ENCODE results near the gene DMPK. TPM values are rescaled to one million over a fixed set of nuclear protein-coding genes. Genes with fewer than 3 reads are reported as not detected.

Gene DMPK
- total and polyA plus RNA-seq, 9 of the 15 experiments (the other 6 are each of a cell fraction or from before 2014, with no cell fraction given) = 0.24 to 31.3 (median 7.3) TPM

- no peak for TF ChIP-seq TRIM24 (IDR thresholded peaks at IDR 0.05)
- peak; percentile 99 for TF ChIP-seq PKNOX1 (IDR thresholded peaks at IDR 0.05)
- TF ChIP-seq GABPA (tag; conservative IDR thresholded peaks at IDR 0.05; ENCODE audit: low read depth) = peak; percentile 98
- peak; percentile 75 to 97 (median 93) for TF ChIP-seq YY1 (IDR thresholded peaks at IDR 0.05; ENCODE audit: borderline replicate concordance in 1 of 3, control insufficient read depth in 1 of 3, extremely low read depth in 1 of 3, insufficient read depth in 3 of 3, insufficient read length in 1 of 3, insufficient replicate concordance in 2 of 3, low read depth in 1 of 3, low read length in 2 of 3)
- TF ChIP-seq ZNF592 (IDR thresholded peaks at IDR 0.05) = no peak
- TF ChIP-seq IRF2 (CRISPR knock-in tag; IDR thresholded peaks at IDR 0.05) = no peak
- TF ChIP-seq KAT2B (IDR thresholded peaks at IDR 0.05; ENCODE audit: low read depth, low read length) = no peak
- TF ChIP-seq ELF1 (tag; IDR thresholded peaks at IDR 0.05) = peak; percentile 87
- TF ChIP-seq ATF7 (IDR thresholded peaks at IDR 0.05) = peak; percentile 65; the same call in 1 of the 2 replicates
- TF ChIP-seq ZBTB11 (CRISPR knock-in tag; IDR thresholded peaks at IDR 0.05) = peak in 2 of 3 experiments; percentile 65 to 92; a peak in 3 of 6 replicates
- TF ChIP-seq NR2C2 (CRISPR knock-in tag; IDR thresholded peaks at IDR 0.05) = no peak
- peak; percentile 82 for TF ChIP-seq NR2C2 (tag; IDR thresholded peaks at IDR 0.05)
- no peak for TF ChIP-seq ZNF280A (IDR thresholded peaks at IDR 0.05; ENCODE audit: low read depth, partially characterized antibody)
- peak in 1 of 2 experiments; percentile 98; a peak in 2 of 4 replicates for TF ChIP-seq CSDE1 (IDR thresholded peaks at IDR 0.05)
- peak; percentile 43 for TF ChIP-seq HNRNPLL (IDR thresholded peaks at IDR 0.05; ENCODE audit: low read depth, low read length, poor library complexity, severe bottlenecking)
These were observed 10.3 kb upstream of the DMPK start, which contains the start of gene DMWD (continued) for GRCh38 chr19:45792470-45793177.

Data from K562 (cell line).